ENCODE data around the gene ARHGAP15. TPM values are rescaled to one million over a fixed set of nuclear protein-coding genes. Genes with fewer than 3 reads are reported as not detected.

ARHGAP15 gene
- total RNA-seq, 2 donors from 2014 or later: 11.0 to 11.8 TPM

DNA sequence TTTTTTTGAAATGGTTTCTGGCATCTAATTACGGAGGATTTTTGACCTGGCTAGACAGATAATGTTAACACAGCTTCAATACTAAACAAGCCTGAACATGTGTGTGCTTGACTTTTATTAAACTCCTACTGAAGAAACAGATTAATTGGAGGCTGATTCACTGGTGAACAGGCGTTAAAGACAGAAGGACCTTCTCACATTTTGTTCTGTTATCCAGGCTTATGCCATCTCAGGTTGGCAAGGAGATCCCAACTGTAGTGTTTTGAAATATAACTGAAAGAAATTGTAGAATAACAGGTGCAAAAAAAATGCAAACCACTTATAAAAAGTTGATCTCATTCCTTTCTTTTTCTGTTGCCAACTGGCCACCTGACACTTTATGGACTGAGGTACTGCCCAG, 269.6 kb downstream of the ARHGAP15 start:
- Histone ChIP-seq H3K4me3 (no peak overlapping the region), H3K36me3 (no peaks in the 10 kb centered on the region), H3K27me3 (replicated peaks; ENCODE audit: insufficient read depth) (no peaks in the 10 kb centered on the region), H3K9me3 (no peaks in the 10 kb centered on the region), H3K27ac (no peak overlapping the region), H3K4me1 (ENCODE audit: control insufficient read depth in 1 of 2, low read depth in 2 of 2) (no peaks in the 10 kb centered on the region)
- DNase-seq (ENCODE audit: low spot score) (no peak), ATAC-seq (ENCODE audit: insufficient number of reproducible peaks, low FRiP score, low read depth) (no peak)
- no peak for TF ChIP-seq CTCF (IDR thresholded peaks at IDR 0.05)

GRCh38 chr2:143399631-143400069, 270.4 kb downstream of the ARHGAP15 start:
- no peak for TF ChIP-seq CTCF (IDR thresholded peaks at IDR 0.05)
- ATAC-seq (ENCODE audit: insufficient number of reproducible peaks, low FRiP score, low read depth): no peak
- DNase-seq (ENCODE audit: low spot score): no peak
- Histone ChIP-seq H3K4me3 (no peak overlapping the region), H3K4me1 (ENCODE audit: control insufficient read depth in 1 of 2, low read depth in 2 of 2) (no peaks in the 10 kb centered on the region), H3K27ac (no peak overlapping the region), H3K27me3 (replicated peaks; ENCODE audit: insufficient read depth) (no peaks in the 10 kb centered on the region), H3K9me3 (no peaks in the 10 kb centered on the region), H3K36me3 (no peaks in the 10 kb centered on the region)

- ATAC-seq (ENCODE audit: insufficient number of reproducible peaks, low FRiP score, low read depth) (no peak), DNase-seq (ENCODE audit: low spot score) (no peak)
- Histone ChIP-seq H3K36me3 (no peaks in the 10 kb centered on the region), H3K27me3 (replicated peaks; ENCODE audit: insufficient read depth) (no peaks in the 10 kb centered on the region), H3K4me3 (no peak overlapping the region), H3K27ac (no peak overlapping the region), H3K9me3 (no peaks in the 10 kb centered on the region), H3K4me1 (ENCODE audit: control insufficient read depth in 1 of 2, low read depth in 2 of 2) (no peaks in the 10 kb centered on the region)
- TF ChIP-seq CTCF (IDR thresholded peaks at IDR 0.05): no peak
Measured at GRCh38 chr2:143401861-143402260, 272.6 kb downstream of the ARHGAP15 start.

DNA sequence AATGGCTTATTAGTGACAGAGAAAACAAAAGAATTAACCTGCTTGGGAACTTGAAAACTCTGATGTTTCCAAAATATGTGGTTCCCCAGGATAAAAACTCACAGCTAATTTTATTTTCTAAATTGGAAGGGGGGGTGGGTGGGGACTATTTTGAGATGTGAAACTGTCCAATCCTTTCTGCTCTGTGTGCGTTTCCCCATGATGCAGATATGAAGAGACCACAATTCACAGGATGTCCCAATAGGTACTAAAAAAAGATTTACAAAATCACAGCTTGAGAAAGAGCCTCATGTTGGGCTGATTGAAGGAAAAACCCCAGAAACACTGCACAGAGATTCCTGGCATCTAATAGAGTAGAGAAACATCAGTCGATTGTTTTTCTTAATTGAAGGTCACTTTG, 273.2 kb downstream of the ARHGAP15 start:
- no peaks in the 10 kb centered on the region for H3K27me3 ChIP-seq (replicated peaks; ENCODE audit: insufficient read depth)
- H3K4me3 ChIP-seq: no peak overlapping the region
- no peaks in the 10 kb centered on the region for H3K36me3 ChIP-seq
- no peak overlapping the region for H3K27ac ChIP-seq
- DNase-seq (ENCODE audit: low spot score): no peak
- no peaks in the 10 kb centered on the region for H3K9me3 ChIP-seq
- ATAC-seq (ENCODE audit: insufficient number of reproducible peaks, low FRiP score, low read depth): no peak
- no peak for TF ChIP-seq CTCF (IDR thresholded peaks at IDR 0.05)
- no peaks in the 10 kb centered on the region for H3K4me1 ChIP-seq (ENCODE audit: control insufficient read depth in 1 of 2, low read depth in 2 of 2)

DNA sequence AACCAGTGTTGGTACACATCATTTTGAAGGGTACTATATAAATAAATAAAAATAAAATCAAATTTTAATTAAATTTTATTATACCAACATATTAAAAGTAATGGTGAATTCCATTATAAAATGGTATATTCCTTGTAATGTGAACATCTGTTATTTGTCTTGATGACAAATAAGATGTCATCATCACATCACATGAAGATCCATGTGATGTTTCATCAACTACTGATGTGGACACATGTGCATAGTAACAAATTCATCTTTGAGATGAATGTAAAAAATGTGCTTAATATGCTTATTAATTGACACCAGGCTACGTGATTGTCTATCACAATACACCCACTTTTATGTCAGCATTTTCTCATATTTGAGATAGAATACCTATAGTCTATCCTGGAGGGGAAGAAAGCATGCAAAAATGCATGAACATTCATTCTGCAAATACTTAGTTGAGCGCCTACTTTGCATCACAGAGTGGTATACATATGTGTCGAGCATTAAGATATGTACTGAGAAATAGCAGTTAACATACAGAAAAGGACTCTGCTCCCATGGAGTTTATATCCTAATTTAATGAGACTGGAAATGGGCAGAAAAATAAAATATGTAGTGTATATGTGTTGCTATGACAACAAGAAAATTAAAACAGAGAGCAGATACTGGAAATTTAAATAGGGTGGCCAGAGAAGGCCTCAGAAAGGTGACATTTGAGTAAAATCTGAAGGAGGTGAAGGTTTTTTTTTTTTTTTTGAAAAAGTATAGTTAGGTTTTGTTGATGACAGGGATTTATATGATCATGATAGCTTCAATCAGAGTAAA, 281.1 kb downstream of the ARHGAP15 start:
- no peaks in the 10 kb centered on the region for H3K4me1 ChIP-seq (ENCODE audit: control insufficient read depth in 1 of 2, low read depth in 2 of 2)
- H3K9me3 ChIP-seq: no peaks in the 10 kb centered on the region
- H3K27me3 ChIP-seq (replicated peaks; ENCODE audit: insufficient read depth): no peaks in the 10 kb centered on the region
- H3K36me3 ChIP-seq: no peaks in the 10 kb centered on the region
- DNase-seq (ENCODE audit: low spot score) (no peak), ATAC-seq (ENCODE audit: insufficient number of reproducible peaks, low FRiP score, low read depth) (no peak)
- no peak for TF ChIP-seq CTCF (IDR thresholded peaks at IDR 0.05)
- no peak overlapping the region for H3K4me3 ChIP-seq
- no peak overlapping the region for H3K27ac ChIP-seq

Data from thoracic aorta (tissue), 2 donors.